Keratinocyte (primary cell): ENCODE data around the gene CCDC63. TPM values are rescaled to one million over a fixed set of nuclear protein-coding genes. Genes with fewer than 3 reads are reported as not detected.

ENCODE experiments used
- DNase-seq: peaks from one replicate; pipeline ENCODE4 v3.0.0-alpha.2; 2011; ENCODE audit warnings: low read depth, missing footprints, low spot score
- FAIRE-seq: peaks from 2 replicates; lab custom pipeline; 2011; peaks lifted over from hg19 to GRCh38; lab: Jason Lieb, UNC
- H2AFZ ChIP-seq: 2 replicates; pipeline ENCODE4 v1.6.0; 2012; ENCODE audit warnings: low read length, control low read depth, inconsistent platforms; ENCODE audit not compliant: control insufficient read depth
- H3K27ac ChIP-seq: 2 replicates; pipeline ENCODE4 v1.5.1; 2011; ENCODE audit warnings: low read length; ENCODE audit not compliant: control insufficient read depth, insufficient read depth
- H3K27me3 ChIP-seq: 3 replicates; pipeline ENCODE4 v1.6.0; 2011; ENCODE audit warnings: low read length; ENCODE audit not compliant: control insufficient read depth, insufficient read depth; ENCODE audit errors: extremely low read depth
- H3K36me3 ChIP-seq, 2 experiments: 2 replicates in 1 of 2; 3 replicates in 1 of 2; pipeline ENCODE4 v1.5.1; 2011; ENCODE audit warnings: low read length in 2 of 2, mild to moderate bottlenecking in 1 of 2; ENCODE audit not compliant: control insufficient read depth in 2 of 2, insufficient read depth in 2 of 2; ENCODE audit errors: extremely low read depth in 1 of 2
- H3K4me1 ChIP-seq: 3 replicates; pipeline ENCODE4 v1.5.1; 2011; ENCODE audit warnings: low read length; ENCODE audit not compliant: control insufficient read depth, insufficient read depth; ENCODE audit errors: extremely low read depth
- H3K4me2 ChIP-seq: 3 replicates; pipeline ENCODE4 v1.6.0; 2011; ENCODE audit warnings: low read depth, low read length; ENCODE audit not compliant: control insufficient read depth, insufficient read depth; ENCODE audit errors: extremely low read depth
- H3K4me3 ChIP-seq, 3 experiments: fragments of 200-600 bp in 1 of 3; sonication (generic) in 1 of 3; 2 replicates in 2 of 3; 3 replicates in 1 of 3; pipeline ENCODE4 v1.5.1; 2011 to 2016; ENCODE audit warnings: low read length in 3 of 3, mild to moderate bottlenecking in 3 of 3, control low read depth in 2 of 3, inconsistent platforms in 1 of 3, low read depth in 1 of 3, mixed read lengths in 1 of 3, mixed run types in 1 of 3, moderate library complexity in 1 of 3; ENCODE audit not compliant: control insufficient read depth in 2 of 3, insufficient read depth in 2 of 3; ENCODE audit errors: extremely low read depth in 1 of 3
- H3K79me2 ChIP-seq: 2 replicates; pipeline ENCODE4 v1.6.0; 2012; ENCODE audit warnings: low read length; ENCODE audit not compliant: control insufficient read depth, insufficient read depth
- H3K9ac ChIP-seq: 3 replicates; pipeline ENCODE4 v1.6.0; 2011; ENCODE audit warnings: low read length; ENCODE audit not compliant: control insufficient read depth, insufficient read depth; ENCODE audit errors: extremely low read depth
- H3K9me1 ChIP-seq: 3 replicates; pipeline ENCODE4 v1.6.0; 2011; ENCODE audit warnings: low read length; ENCODE audit not compliant: control insufficient read depth, insufficient read depth; ENCODE audit errors: extremely low read depth
- H3K9me3 ChIP-seq: 2 replicates; pipeline ENCODE4 v1.5.1; 2012; ENCODE audit warnings: low read depth, low read length; ENCODE audit not compliant: control insufficient read depth
- H4K20me1 ChIP-seq: 3 replicates; pipeline ENCODE4 v1.6.0; 2011; ENCODE audit warnings: low read length; ENCODE audit not compliant: control insufficient read depth, insufficient read depth; ENCODE audit errors: extremely low read depth
- EZH2 ChIP-seq: IDR thresholded peaks from one replicate; pipeline ENCODE4 v1.6.1; 2012; ENCODE audit warnings: inconsistent platforms, mild to moderate bottlenecking, low read length, moderate library complexity
- dilution Hi-C: fragments of 300-500 bp; cut with MboI; formaldehyde crosslinking; loops from one replicate; pipeline ENCODE4 v1.7.0; 2020; ENCODE audit warnings: low sequenced_read_pairs; ENCODE audit not compliant: extremely low pct_ligation_motif_present
- polyA plus RNA-seq, 5 experiments: library from polyadenylated mRNA; depleted of rRNA in 3 of 5; stranded (reverse) in 3 of 5; stranded (forward) in 1 of 5; unstranded in 1 of 5; fragments of >200 nt; gene quantifications; 1 replicate in 1 of 5; 2 replicates in 3 of 5; 3 replicates in 1 of 5; pipeline versions ENCODE4 v1.2.1 to v1.2.3, GENCODE V29; 2011 to 2012; ENCODE audit warnings: missing spikeins in 2 of 5, low read depth in 1 of 5, low replicate concordance in 1 of 5
- TF ChIP-seq, protein P1 (sequence below), 3 experiments: IDR thresholded peaks in 1 of 3; conservative IDR thresholded peaks in 1 of 3; optimal IDR thresholded peaks in 1 of 3; 2 replicates in 2 of 3; 3 replicates in 1 of 3; pipeline versions ENCODE3 to v1.5.1; 2011; ENCODE audit warnings: low read length in 3 of 3, mild to moderate bottlenecking in 3 of 3, moderate library complexity in 2 of 3, control low read depth in 1 of 3, inconsistent platforms in 1 of 3; ENCODE audit not compliant: insufficient read depth in 2 of 3; ENCODE audit errors: extremely low read depth in 1 of 3

CCDC63 gene
- polyA plus RNA-seq, 1 donor (not counting 4 experiments of a cell fraction or from before 2014, with no cell fraction given) = not detected

DNA sequence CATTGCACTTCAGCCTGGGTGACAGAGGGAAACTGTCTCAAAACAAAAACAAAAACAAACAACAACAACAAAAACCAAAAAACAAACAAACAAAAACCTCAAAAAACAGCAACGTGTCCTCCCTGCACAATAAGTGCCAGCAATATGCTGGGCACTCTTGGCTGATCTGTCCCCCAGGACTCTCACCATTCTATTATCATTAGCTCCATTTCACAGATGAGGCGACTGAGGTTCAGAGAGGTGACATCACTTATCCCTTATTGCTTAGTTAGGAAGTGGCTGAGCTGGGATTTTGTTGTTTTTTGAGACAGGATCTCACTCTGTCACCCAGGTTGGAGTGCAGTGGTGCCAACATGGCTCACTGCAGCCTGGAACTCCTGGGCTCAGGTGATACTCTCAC, 33.0 kb upstream of the CCDC63 start:
- dilution Hi-C loops = no loop called here

DNA sequence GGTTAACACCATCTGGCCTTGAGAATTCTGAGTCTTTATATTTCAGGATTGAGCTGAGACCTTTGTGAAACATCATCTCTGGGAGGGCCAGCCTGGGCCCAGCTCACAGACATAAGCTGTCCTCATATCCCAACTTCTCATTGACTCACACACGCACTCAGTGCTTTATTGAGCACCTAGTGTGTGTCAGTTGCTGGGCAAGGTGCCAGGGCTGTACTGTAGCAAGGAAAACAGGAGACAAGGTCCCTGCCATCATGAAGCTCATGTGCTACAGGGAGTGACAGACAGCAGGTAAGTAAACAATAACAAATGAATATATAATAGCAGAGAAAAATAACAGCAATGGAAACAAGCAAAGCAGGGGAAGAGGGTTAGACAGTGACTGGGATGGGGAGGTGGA, 30.5 kb upstream of the CCDC63 start:
- no peaks in the 10 kb centered on the region for H3K9me1 ChIP-seq
- H3K79me2 ChIP-seq = no peaks in the 10 kb centered on the region
- no peak overlapping the region for H3K27ac ChIP-seq
- H3K9me3 ChIP-seq = no peaks in the 10 kb centered on the region
- no peak overlapping the region for H3K9ac ChIP-seq
- no peaks in the 10 kb centered on the region for H3K4me1 ChIP-seq
- no peak overlapping the region for H3K4me3 ChIP-seq
- dilution Hi-C loops = no loop called here
- FAIRE-seq (no peak), DNase-seq (no peak)
- no peak overlapping the region for H3K4me2 ChIP-seq
- H2AFZ ChIP-seq = no peak overlapping the region
- peaks cover 7% of the 10 kb centered on the region for H3K27me3 ChIP-seq
- no peaks in the 10 kb centered on the region for H4K20me1 ChIP-seq
- H3K36me3 ChIP-seq = no peaks in the 10 kb centered on the region
- no peak for TF ChIP-seq EZH2
- TF ChIP-seq, protein P1, sequence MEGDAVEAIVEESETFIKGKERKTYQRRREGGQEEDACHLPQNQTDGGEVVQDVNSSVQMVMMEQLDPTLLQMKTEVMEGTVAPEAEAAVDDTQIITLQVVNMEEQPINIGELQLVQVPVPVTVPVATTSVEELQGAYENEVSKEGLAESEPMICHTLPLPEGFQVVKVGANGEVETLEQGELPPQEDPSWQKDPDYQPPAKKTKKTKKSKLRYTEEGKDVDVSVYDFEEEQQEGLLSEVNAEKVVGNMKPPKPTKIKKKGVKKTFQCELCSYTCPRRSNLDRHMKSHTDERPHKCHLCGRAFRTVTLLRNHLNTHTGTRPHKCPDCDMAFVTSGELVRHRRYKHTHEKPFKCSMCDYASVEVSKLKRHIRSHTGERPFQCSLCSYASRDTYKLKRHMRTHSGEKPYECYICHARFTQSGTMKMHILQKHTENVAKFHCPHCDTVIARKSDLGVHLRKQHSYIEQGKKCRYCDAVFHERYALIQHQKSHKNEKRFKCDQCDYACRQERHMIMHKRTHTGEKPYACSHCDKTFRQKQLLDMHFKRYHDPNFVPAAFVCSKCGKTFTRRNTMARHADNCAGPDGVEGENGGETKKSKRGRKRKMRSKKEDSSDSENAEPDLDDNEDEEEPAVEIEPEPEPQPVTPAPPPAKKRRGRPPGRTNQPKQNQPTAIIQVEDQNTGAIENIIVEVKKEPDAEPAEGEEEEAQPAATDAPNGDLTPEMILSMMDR (optimal IDR thresholded peaks at IDR 0.05 in 1 of 3, IDR thresholded peaks at IDR 0.05 in 1 of 3, conservative IDR thresholded peaks at IDR 0.05 in 1 of 3; ENCODE audit: extremely low read depth in 1 of 3, insufficient read depth in 2 of 3, low read length in 3 of 3) = no peak

More for the DNA sequence above, 33.0 kb upstream of the CCDC63 start:
- TF ChIP-seq, protein P1 (optimal IDR thresholded peaks at IDR 0.05 in 1 of 3, IDR thresholded peaks at IDR 0.05 in 1 of 3, conservative IDR thresholded peaks at IDR 0.05 in 1 of 3; ENCODE audit: extremely low read depth in 1 of 3, insufficient read depth in 2 of 3, low read length in 3 of 3) = no peak
- TF ChIP-seq EZH2 = no peak
- no peak for FAIRE-seq
- Histone ChIP-seq H3K4me3 (no peak overlapping the region), H3K4me2 (no peak overlapping the region), H4K20me1 (no peaks in the 10 kb centered on the region), H3K27me3 (peaks cover 7% of the 10 kb centered on the region), H3K9ac (no peak overlapping the region), H3K27ac (no peak overlapping the region), H3K36me3 (no peaks in the 10 kb centered on the region), H3K9me1 (no peaks in the 10 kb centered on the region), H3K79me2 (no peaks in the 10 kb centered on the region), H2AFZ (no peak overlapping the region), H3K9me3 (no peaks in the 10 kb centered on the region), H3K4me1 (no peaks in the 10 kb centered on the region)
- no peak for DNase-seq
